Naive B cell (primary cell): ENCODE measurements around the gene CCNG2. TPM values are rescaled to one million over a fixed set of nuclear protein-coding genes. Genes with fewer than 3 reads are reported as not detected.

Source experiments
- ATAC-seq, 2 donors: fragments of 150-1000 bp; cut with Tn5 transposase; 2 replicates each; pipeline ENCODE4 v1.10.0; 2021; ENCODE audit warnings: low read depth in 2 of 2, mild to moderate bottlenecking in 2 of 2, moderate library complexity in 2 of 2
- DNase-seq: peaks from one replicate; pipeline ENCODE4 v3.0.0; 2022
- H3K27ac Mint-ChIP-seq, 6 donors: one replicate each; pipeline ENCODE4 v1.8.0; 2020 to 2022; ENCODE audit warnings: mild to moderate bottlenecking in 6 of 6, mixed read lengths in 6 of 6, moderate library complexity in 5 of 6, inconsistent platforms in 2 of 6
- H3K27me3 Mint-ChIP-seq, 3 donors: one replicate each; pipeline ENCODE4 v1.8.0; 2021 to 2022; ENCODE audit warnings: mixed read lengths in 3 of 3, mild to moderate bottlenecking in 1 of 3
- H3K36me3 Mint-ChIP-seq, 2 donors: one replicate each; pipeline ENCODE4 v1.8.0; 2020 to 2022; ENCODE audit warnings: mixed read lengths in 2 of 2, inconsistent platforms in 1 of 2, mild to moderate bottlenecking in 1 of 2
- H3K4me1 Mint-ChIP-seq, 3 donors: one replicate each; pipeline ENCODE4 v1.8.0; 2020 to 2022; ENCODE audit warnings: mixed read lengths in 3 of 3, inconsistent platforms in 1 of 3, mild to moderate bottlenecking in 1 of 3, moderate library complexity in 1 of 3
- H3K4me3 Mint-ChIP-seq, 8 donors: one replicate each; pipeline ENCODE4 v1.8.0; 2020 to 2022; ENCODE audit warnings: mild to moderate bottlenecking in 8 of 8, mixed read lengths in 8 of 8, moderate library complexity in 8 of 8, inconsistent platforms in 2 of 8
- H3K9me3 Mint-ChIP-seq, 7 donors: one replicate each; pipeline ENCODE4 v1.8.0; 2020 to 2022; ENCODE audit warnings: mixed read lengths in 7 of 7, mild to moderate bottlenecking in 5 of 7, inconsistent platforms in 2 of 7, moderate library complexity in 1 of 7
- polyA plus RNA-seq, 6 donors: library from polyadenylated mRNA; unstranded; fragments of 300-500 nt; fragmentation: Illumina TruSeq; gene quantifications; one replicate each; pipeline ENCODE4 v1.2.3, GENCODE V29; 2021; ENCODE audit warnings: low read depth in 6 of 6

The CCNG2 gene, protein sequence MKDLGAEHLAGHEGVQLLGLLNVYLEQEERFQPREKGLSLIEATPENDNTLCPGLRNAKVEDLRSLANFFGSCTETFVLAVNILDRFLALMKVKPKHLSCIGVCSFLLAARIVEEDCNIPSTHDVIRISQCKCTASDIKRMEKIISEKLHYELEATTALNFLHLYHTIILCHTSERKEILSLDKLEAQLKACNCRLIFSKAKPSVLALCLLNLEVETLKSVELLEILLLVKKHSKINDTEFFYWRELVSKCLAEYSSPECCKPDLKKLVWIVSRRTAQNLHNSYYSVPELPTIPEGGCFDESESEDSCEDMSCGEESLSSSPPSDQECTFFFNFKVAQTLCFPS
- 100 to 1,000 TPM in 1 of 6 donors, 10 to 100 TPM in 5; 74.5 to 104 (median 88.2) TPM for polyA plus RNA-seq

DNA sequence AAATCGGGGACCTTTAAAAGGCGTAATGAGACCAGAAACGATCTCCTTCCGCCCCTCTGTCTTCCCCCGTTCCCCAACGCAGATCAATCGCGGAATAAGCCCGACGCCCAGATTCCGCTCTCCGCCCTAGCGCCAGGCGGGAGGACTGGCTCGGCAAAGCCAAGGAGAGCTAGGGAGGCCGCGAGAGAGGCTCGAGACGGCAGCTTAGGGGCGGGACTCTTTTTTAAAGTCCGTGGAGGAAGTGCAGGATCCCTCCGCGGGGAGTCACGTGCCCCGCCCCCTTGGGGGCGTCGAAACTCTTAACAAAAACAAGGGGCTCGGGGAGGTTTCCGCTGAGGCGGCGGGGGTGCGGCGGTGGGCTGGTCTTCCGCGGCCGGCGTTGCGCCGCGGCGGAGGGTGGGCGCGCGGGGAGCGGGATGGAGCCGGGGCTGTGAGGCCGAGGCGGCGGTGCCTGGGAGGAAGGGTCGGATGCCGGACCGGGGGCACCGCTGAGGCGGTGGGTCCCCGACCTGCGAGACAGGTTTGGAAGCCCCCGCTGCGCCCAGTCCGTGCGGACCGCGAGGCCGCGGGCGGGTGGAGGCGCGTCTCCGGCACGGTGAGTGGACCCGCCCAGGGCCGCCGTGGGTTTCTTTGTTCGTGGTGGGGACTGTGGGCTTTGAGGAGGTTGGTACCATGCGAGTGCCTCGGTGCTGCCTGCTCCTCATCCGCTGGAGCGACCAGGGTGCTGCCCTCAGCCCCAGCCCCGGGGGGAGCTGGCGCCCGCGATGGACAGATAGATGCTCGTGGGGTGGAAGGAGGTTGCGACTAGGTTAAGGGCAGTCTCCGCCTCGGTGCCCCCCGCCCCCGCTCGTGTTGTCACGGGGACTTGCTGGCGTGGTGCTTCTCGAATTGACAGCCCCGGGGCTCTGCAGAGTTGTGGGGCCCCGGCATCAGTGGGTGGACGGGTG is at the start of gene CCNG2:
Gene CCNG2 (plus strand): TSS at position 296 of the 947 bp plus-strand sequence. CDS start 1,326 bp downstream, outside the sequence.
- Mint-ChIP-seq H3K27ac (peak within 1 kb of the TSS; percentile 97 to 100 (median 99)), H3K27me3 (no peaks in the 10 kb centered on the region), H3K4me1 (peaks cover 45 to 65% (median 65%) of the 10 kb centered on the region in 3 donors), H3K4me3 (peak within 1 kb of the TSS; percentile 93 to 100 (median 99)), H3K36me3 (peaks cover 6 to 9% of the 10 kb centered on the region in 2 donors), H3K9me3 (peaks cover 0 to 5% (median 0%) of the 10 kb centered on the region in 7 donors)
- peak; percentile 94 for DNase-seq
- peak; percentile 27 to 39 for ATAC-seq

DNA sequence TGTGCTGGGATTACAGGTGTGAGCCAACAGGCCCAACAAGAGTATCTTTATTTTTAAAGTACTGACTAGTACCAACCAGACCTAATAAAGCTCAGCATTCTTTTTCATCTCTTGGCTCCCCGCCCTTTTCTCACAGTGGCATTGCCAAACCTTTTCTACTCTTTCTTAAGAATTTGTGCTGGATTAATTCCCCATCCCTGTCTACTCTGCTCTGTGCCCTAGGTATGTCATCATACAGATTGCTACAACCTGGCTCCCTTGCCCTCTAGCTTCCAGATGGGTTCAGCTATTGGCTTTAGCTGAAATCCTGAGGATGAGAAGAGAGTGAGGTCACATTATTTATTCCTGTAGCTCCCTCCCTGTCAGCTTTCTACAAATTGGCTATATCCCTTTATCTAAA is 46.3 kb upstream of the CCNG2 start:
- H3K4me1 Mint-ChIP-seq = peaks cover 9 to 16% (median 9%) of the 10 kb centered on the region in 3 donors
- H3K4me3 Mint-ChIP-seq = no peak overlapping the region
- no peak for ATAC-seq
- no peaks in the 10 kb centered on the region for H3K36me3 Mint-ChIP-seq
- H3K27ac Mint-ChIP-seq = peak overlapping the region in 1 of 6 donors; percentile 90
- DNase-seq = no peak
- H3K27me3 Mint-ChIP-seq = no peaks in the 10 kb centered on the region
- H3K9me3 Mint-ChIP-seq = no peaks in the 10 kb centered on the region

DNA sequence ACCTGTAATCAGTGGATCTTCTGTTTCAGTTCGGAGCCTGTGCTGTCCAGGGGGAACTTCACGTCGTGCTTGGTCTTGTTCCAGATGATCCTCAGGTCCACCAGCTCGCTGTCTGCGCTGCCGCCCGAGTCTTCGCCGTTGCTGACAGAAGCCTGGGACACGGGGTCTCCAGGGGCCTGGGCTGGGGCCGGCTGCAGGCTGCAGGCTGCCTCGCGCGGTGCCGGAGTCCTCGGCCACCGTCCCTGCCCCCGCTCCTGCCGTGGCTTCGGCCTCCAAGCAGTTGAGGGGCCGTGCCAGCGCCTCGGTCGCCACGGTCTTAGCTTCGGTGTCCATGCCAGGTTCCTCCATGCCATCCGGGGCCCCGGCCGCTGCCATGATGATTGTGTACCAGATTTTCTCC is 43.9 kb upstream of the CCNG2 start:
- Mint-ChIP-seq H3K36me3 (no peaks in the 10 kb centered on the region), H3K4me1 (peaks cover 0 to 4% (median 1%) of the 10 kb centered on the region in 3 donors), H3K4me3 (no peak overlapping the region), H3K27ac (no peak overlapping the region), H3K9me3 (no peaks in the 10 kb centered on the region), H3K27me3 (no peaks in the 10 kb centered on the region)
- DNase-seq (no peak), ATAC-seq (no peak)

DNA sequence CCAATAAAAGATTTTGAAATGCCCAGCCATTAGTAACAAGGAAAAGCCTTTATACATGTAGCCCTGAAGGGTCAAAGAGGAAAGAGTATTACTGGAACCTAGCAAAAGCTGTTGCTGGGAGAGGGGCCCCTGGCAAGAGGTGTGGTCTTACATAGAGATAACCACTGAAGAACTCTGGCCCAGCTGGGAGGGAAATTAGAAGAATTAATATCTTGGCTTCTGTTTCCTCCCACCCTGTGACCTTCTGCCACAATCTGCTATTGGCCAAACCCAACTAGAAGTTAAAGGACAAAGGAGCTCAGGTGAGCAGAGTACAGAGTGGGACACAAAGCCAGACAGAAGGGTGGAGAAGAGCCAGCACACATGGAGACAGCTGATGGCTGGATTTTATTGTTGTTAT is 39.3 kb upstream of the CCNG2 start:
- Mint-ChIP-seq H3K27me3 (no peaks in the 10 kb centered on the region), H3K27ac (no peak overlapping the region), H3K4me3 (no peak overlapping the region), H3K4me1 (peaks cover 8 to 29% (median 20%) of the 10 kb centered on the region in 3 donors), H3K36me3 (no peaks in the 10 kb centered on the region), H3K9me3 (no peaks in the 10 kb centered on the region)
- no peak for DNase-seq
- ATAC-seq = no peak

DNA sequence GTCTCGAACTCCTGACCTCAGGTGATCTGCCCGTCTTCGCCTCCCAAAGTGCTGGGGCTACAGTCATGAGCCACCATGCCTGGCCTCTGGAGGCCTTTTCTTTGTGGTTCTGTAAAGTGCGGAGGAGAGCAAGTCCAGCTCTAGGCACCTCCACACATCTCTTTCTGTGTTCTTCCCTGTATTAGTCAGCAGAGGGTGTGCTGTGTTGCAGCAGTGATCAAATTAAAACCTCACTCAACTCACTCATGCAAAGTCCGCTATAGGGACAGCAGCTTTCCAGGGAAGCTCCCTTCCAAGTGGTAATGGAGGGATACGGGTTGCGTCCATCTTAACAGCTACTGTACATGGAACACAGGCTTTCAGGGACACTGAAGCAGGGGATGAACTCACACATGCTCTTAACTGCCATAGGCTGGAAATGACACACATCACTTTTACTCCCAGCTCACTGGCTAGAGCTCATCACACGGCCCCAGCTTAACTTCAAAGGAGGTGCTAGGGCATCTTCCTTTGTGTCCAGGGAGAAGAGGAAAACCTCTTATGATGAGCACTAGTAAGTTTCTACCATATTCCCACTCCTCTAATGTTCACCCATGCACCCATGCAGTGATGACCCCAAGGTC is 36.0 kb upstream of the CCNG2 start:
- Mint-ChIP-seq H3K4me3 (peak overlapping the region in 1 of 8 donors; percentile 25), H3K36me3 (no peaks in the 10 kb centered on the region), H3K9me3 (no peaks in the 10 kb centered on the region), H3K4me1 (peaks cover 36 to 61% (median 53%) of the 10 kb centered on the region in 3 donors), H3K27ac (peak overlapping the region in 2 of 6 donors; percentile 32 to 47), H3K27me3 (no peaks in the 10 kb centered on the region)
- DNase-seq (no peak), ATAC-seq (peak; percentile 50 to 63)

DNA sequence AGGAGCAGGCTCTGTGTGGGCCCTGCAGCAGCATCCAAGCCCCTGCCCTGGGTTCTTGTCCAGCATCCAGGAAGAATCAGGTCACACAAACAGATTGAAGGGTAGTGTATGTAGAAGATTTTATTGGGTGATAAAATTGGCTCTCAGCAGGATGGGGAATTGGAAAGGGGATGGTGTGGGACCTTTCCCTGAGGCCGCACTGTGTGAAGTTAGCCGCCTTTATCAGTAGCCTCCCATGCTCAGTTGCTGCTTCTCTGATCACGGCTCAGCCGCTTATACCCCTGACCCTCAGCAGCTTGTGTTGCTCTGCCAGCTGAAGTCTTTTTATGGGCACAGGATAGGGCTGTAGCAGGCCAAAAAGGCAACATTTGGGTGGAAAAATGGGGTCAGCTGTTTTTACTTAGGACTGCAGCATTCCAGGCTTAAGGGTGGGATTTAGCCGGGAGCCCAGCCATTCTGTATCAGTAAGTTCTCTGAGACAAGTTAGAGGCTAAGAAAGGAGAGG is 35.2 kb upstream of the CCNG2 start:
- no peaks in the 10 kb centered on the region for H3K27me3 Mint-ChIP-seq
- peak overlapping the region in 3 of 6 donors; percentile 27 to 51 (median 34) for H3K27ac Mint-ChIP-seq
- peaks cover 0 to 2% of the 10 kb centered on the region in 2 donors for H3K36me3 Mint-ChIP-seq
- peaks cover 37 to 68% (median 55%) of the 10 kb centered on the region in 3 donors for H3K4me1 Mint-ChIP-seq
- ATAC-seq = no peak
- peak overlapping the region in 2 of 8 donors; percentile 15 to 33 for H3K4me3 Mint-ChIP-seq
- DNase-seq = no peak
- H3K9me3 Mint-ChIP-seq = no peaks in the 10 kb centered on the region

DNA sequence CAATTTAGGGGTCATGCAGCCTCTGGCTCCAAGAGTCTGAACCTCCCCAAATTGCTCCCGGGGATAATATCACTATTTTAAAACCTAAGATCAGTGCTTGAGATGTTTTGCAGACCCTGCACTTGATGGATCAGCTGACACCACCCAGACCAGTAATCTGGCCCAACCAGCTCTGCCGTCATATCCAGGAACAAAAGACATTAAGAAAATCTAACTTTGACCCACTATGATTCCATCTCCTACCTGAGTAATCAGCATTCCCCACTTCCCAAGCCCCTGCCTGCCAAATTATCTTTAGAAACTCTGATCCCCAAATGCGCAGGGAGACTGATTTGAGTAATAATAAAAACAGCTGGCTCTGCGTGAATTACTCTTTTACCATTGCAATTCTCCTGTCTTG is 34.4 kb upstream of the CCNG2 start:
- Mint-ChIP-seq H3K9me3 (peaks cover 0 to 2% (median 0%) of the 10 kb centered on the region in 7 donors), H3K36me3 (peaks cover 0 to 3% of the 10 kb centered on the region in 2 donors), H3K27ac (peak overlapping the region in 2 of 6 donors; percentile 14 to 57), H3K27me3 (no peaks in the 10 kb centered on the region), H3K4me1 (peaks cover 42 to 77% (median 61%) of the 10 kb centered on the region in 3 donors), H3K4me3 (no peak overlapping the region)
- no peak for ATAC-seq
- no peak for DNase-seq

DNA sequence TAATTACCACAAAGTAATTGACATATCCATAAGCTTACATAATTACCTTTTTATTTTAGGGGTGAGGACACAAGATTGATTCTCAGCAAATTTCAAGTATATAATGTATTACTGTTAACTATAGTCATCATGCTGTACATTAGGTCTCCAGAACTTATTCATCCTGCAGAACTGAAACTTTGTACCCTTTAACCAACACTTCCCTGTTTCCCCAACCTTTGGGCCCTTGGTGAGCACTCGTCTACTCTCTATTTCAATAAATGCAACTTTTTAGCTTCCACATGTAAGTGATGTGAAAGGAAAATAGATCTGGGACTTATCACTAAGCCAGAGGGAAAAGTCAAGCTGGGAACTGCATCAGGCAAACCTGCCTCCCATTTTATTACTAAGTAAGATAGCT is 33.6 kb upstream of the CCNG2 start:
- Mint-ChIP-seq H3K4me3 (peak overlapping the region in 4 of 8 donors; percentile 2 to 63 (median 8)), H3K36me3 (peaks cover 0 to 3% of the 10 kb centered on the region in 2 donors), H3K4me1 (peaks cover 50 to 84% (median 68%) of the 10 kb centered on the region in 3 donors), H3K27ac (peak overlapping the region in 4 of 6 donors; percentile 23 to 90 (median 46)), H3K9me3 (peaks cover 0 to 2% (median 0%) of the 10 kb centered on the region in 7 donors), H3K27me3 (no peaks in the 10 kb centered on the region)
- DNase-seq = no peak
- ATAC-seq = no peak

DNA sequence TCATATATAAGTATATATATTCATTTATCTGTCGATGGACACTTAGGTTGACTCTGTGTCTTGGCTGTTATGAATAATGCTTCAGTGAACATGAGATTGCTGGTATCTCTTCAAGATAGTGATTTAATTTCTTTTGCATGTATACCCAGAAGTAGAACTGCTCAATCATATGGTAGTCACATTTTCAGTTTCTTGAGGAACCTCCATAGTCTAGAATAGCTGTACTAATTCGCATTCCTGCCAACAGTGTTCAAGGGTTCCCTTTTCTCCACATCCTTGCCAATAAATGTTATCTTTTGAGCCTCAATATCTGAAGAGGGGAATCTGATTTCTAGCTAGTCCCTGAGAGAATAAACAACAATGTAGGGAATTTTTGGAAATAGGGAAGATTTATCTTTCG is 32.4 kb upstream of the CCNG2 start:
- ATAC-seq = no peak
- H3K4me1 Mint-ChIP-seq = peaks cover 56 to 93% (median 74%) of the 10 kb centered on the region in 3 donors
- H3K4me3 Mint-ChIP-seq = peak overlapping the region in 7 of 8 donors; percentile 2 to 79 (median 27)
- peak overlapping the region in 5 of 6 donors; percentile 45 to 90 (median 64) for H3K27ac Mint-ChIP-seq
- peaks cover 0 to 3% of the 10 kb centered on the region in 2 donors for H3K36me3 Mint-ChIP-seq
- H3K27me3 Mint-ChIP-seq = no peaks in the 10 kb centered on the region
- H3K9me3 Mint-ChIP-seq = peaks cover 0 to 2% (median 0%) of the 10 kb centered on the region in 7 donors
- no peak for DNase-seq

DNA sequence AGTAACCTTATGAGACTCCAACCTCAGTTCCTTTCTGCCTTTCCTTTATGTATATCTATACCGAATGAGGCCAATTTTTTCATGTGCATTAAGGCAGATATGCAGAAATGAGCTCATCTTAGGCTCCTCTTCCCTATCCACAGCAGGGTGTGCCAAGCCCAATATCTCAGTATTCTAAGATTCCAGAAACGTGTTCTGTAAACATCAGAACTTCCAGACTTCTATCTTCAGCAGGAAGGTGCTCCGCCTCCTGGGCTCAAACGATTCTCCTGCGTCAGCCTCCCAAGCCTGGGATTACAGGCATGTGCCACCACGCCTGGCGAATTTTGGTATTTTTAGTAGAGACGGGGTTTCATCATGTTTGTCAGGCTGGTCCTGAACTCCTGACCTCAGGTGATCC is 31.0 kb upstream of the CCNG2 start:
- peaks cover 0 to 3% of the 10 kb centered on the region in 2 donors for H3K36me3 Mint-ChIP-seq
- H3K9me3 Mint-ChIP-seq = peaks cover 0 to 2% (median 0%) of the 10 kb centered on the region in 7 donors
- DNase-seq = no peak
- H3K27ac Mint-ChIP-seq = peak overlapping the region in 4 of 6 donors; percentile 33 to 94 (median 91)
- no peak for ATAC-seq
- peaks cover 53 to 85% (median 79%) of the 10 kb centered on the region in 3 donors for H3K4me1 Mint-ChIP-seq
- H3K4me3 Mint-ChIP-seq = peak overlapping the region in 7 of 8 donors; percentile 27 to 78 (median 55)
- no peaks in the 10 kb centered on the region for H3K27me3 Mint-ChIP-seq

DNA sequence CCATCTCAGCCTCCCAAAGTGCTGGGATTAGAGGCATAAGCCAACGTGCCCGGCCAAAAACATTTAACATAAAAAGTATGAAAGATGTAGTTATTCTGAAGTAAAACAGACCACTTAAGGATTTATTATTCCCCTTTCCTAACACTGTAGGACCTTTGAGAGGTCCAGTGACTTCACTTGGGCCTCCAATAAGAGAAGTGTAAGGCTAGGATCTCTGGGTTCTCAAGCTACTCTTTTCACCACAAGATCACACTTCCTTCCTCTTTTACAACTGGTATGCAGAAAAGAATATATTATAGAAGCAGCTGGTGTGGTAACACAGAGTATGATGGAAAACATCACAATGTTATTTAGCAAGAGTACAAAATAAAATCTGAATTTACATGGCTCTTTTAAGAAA is 30.2 kb upstream of the CCNG2 start:
- Mint-ChIP-seq H3K27ac (peak overlapping the region; percentile 86 to 96 (median 92)), H3K4me1 (peaks cover 50 to 78% (median 70%) of the 10 kb centered on the region in 3 donors), H3K27me3 (no peaks in the 10 kb centered on the region), H3K36me3 (peaks cover 0 to 3% of the 10 kb centered on the region in 2 donors), H3K9me3 (peaks cover 0 to 2% (median 0%) of the 10 kb centered on the region in 7 donors), H3K4me3 (peak overlapping the region; percentile 18 to 89 (median 62))
- ATAC-seq (peak; percentile 90 to 92), DNase-seq (peak; percentile 58)

DNA sequence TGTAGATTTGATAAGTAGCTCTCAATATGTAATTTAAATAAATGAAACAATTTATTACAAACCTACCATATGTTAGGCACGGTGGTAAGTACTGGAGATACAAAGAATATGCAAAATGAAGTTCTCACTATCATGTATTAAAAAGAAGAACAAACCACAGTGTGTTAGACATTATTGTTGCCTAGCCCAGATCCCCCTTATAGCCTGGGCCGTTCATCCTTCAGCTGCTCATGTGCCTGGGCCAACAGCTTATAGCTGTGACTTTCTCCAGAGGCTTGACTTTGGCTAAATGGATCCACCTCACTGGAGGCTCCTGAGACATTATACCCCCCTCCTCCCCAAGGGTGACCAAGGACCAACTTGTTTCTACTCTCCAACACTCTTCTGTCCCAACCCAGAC is 29.8 kb upstream of the CCNG2 start:
- H3K4me3 Mint-ChIP-seq = peak overlapping the region; percentile 18 to 89 (median 62)
- DNase-seq (peak; percentile 31), ATAC-seq (peak; percentile 67 to 70)
- H3K9me3 Mint-ChIP-seq = peaks cover 0 to 2% (median 0%) of the 10 kb centered on the region in 7 donors
- peak overlapping the region; percentile 86 to 96 (median 92) for H3K27ac Mint-ChIP-seq
- peaks cover 0 to 3% of the 10 kb centered on the region in 2 donors for H3K36me3 Mint-ChIP-seq
- no peaks in the 10 kb centered on the region for H3K27me3 Mint-ChIP-seq
- H3K4me1 Mint-ChIP-seq = peaks cover 49 to 74% (median 66%) of the 10 kb centered on the region in 3 donors
